Measurements from ENCODE around the gene RPS6KA5.

The RPS6KA5 gene

GRCh38 chr14:90851327-90852036 lies 209.0 kb downstream of the RPS6KA5 start:
- H3K79me2 ChIP-seq (ENCODE audit: low read length): no peaks in the 10 kb centered on the region
- H2AFZ ChIP-seq (ENCODE audit: low read length): no peak overlapping the region
- no peaks in the 10 kb centered on the region for H4K20me1 ChIP-seq (ENCODE audit: insufficient read depth, low read length)
- no peak overlapping the region for H3K9ac ChIP-seq (ENCODE audit: low read length)
- no peaks in the 10 kb centered on the region for H3K27me3 ChIP-seq (replicated peaks; ENCODE audit: insufficient read depth, low read length)
- H3K9me3 ChIP-seq (replicated peaks; ENCODE audit: insufficient read depth, low read length): no peaks in the 10 kb centered on the region
- H3K4me3 ChIP-seq (ENCODE audit: low read length): no peak overlapping the region
- H3K4me1 ChIP-seq (ENCODE audit: low read length): no peaks in the 10 kb centered on the region
- H3K9me2 ChIP-seq (replicated peaks; ENCODE audit: insufficient read depth, low read length): no peaks in the 10 kb centered on the region
- no peak overlapping the region for H3K27ac ChIP-seq (ENCODE audit: low read length)
- no peak for DNase-seq
- no peaks in the 10 kb centered on the region for H3K36me3 ChIP-seq (replicated peaks; ENCODE audit: insufficient read depth, low read length)
- H3K4me2 ChIP-seq (ENCODE audit: low read depth, low read length): no peak overlapping the region
- TF ChIP-seq EZH2phosphoT487 (IDR thresholded peaks at IDR 0.05; ENCODE audit: low read length) (no peak), EZH2 (optimal IDR thresholded peaks at IDR 0.05; ENCODE audit: low read depth, low read length) (no peak), CTCF (IDR thresholded peaks at IDR 0.05; ENCODE audit: low read length) (no peak)
- H3F3A ChIP-seq (ENCODE audit: insufficient read depth, low read length): no peaks in the 10 kb centered on the region

- no peak overlapping the region for H3K27ac ChIP-seq (ENCODE audit: low read length)
- no peaks in the 10 kb centered on the region for H3K27me3 ChIP-seq (replicated peaks; ENCODE audit: insufficient read depth, low read length)
- H3K36me3 ChIP-seq (replicated peaks; ENCODE audit: insufficient read depth, low read length): no peaks in the 10 kb centered on the region
- no peaks in the 10 kb centered on the region for H3K4me1 ChIP-seq (ENCODE audit: low read length)
- no peak overlapping the region for H3K4me2 ChIP-seq (ENCODE audit: low read depth, low read length)
- DNase-seq: no peak
- H3F3A ChIP-seq (ENCODE audit: insufficient read depth, low read length): no peaks in the 10 kb centered on the region
- H3K4me3 ChIP-seq (ENCODE audit: low read length): no peak overlapping the region
- H2AFZ ChIP-seq (ENCODE audit: low read length): no peak overlapping the region
- TF ChIP-seq EZH2 (optimal IDR thresholded peaks at IDR 0.05; ENCODE audit: low read depth, low read length) (no peak), CTCF (IDR thresholded peaks at IDR 0.05; ENCODE audit: low read length) (no peak), EZH2phosphoT487 (IDR thresholded peaks at IDR 0.05; ENCODE audit: low read length) (no peak)
- no peaks in the 10 kb centered on the region for H4K20me1 ChIP-seq (ENCODE audit: insufficient read depth, low read length)
- no peaks in the 10 kb centered on the region for H3K9me2 ChIP-seq (replicated peaks; ENCODE audit: insufficient read depth, low read length)
- H3K79me2 ChIP-seq (ENCODE audit: low read length): no peaks in the 10 kb centered on the region
- no peaks in the 10 kb centered on the region for H3K9me3 ChIP-seq (replicated peaks; ENCODE audit: insufficient read depth, low read length)
- no peak overlapping the region for H3K9ac ChIP-seq (ENCODE audit: low read length)
Measured at GRCh38 chr14:90850487-90850886, 210.0 kb downstream of the RPS6KA5 start.

GRCh38 chr14:90849787-90850444 lies 210.5 kb downstream of the RPS6KA5 start:
- H3K79me2 ChIP-seq (ENCODE audit: low read length): no peaks in the 10 kb centered on the region
- H2AFZ ChIP-seq (ENCODE audit: low read length): no peak overlapping the region
- no peak overlapping the region for H3K4me3 ChIP-seq (ENCODE audit: low read length)
- no peaks in the 10 kb centered on the region for H3F3A ChIP-seq (ENCODE audit: insufficient read depth, low read length)
- no peaks in the 10 kb centered on the region for H4K20me1 ChIP-seq (ENCODE audit: insufficient read depth, low read length)
- DNase-seq: no peak
- no peaks in the 10 kb centered on the region for H3K36me3 ChIP-seq (replicated peaks; ENCODE audit: insufficient read depth, low read length)
- H3K9ac ChIP-seq (ENCODE audit: low read length): no peak overlapping the region
- H3K4me1 ChIP-seq (ENCODE audit: low read length): no peaks in the 10 kb centered on the region
- H3K9me3 ChIP-seq (replicated peaks; ENCODE audit: insufficient read depth, low read length): no peaks in the 10 kb centered on the region
- TF ChIP-seq EZH2 (optimal IDR thresholded peaks at IDR 0.05; ENCODE audit: low read depth, low read length) (no peak), EZH2phosphoT487 (IDR thresholded peaks at IDR 0.05; ENCODE audit: low read length) (no peak), CTCF (IDR thresholded peaks at IDR 0.05; ENCODE audit: low read length) (no peak)
- no peak overlapping the region for H3K27ac ChIP-seq (ENCODE audit: low read length)
- no peak overlapping the region for H3K4me2 ChIP-seq (ENCODE audit: low read depth, low read length)
- H3K9me2 ChIP-seq (replicated peaks; ENCODE audit: insufficient read depth, low read length): no peaks in the 10 kb centered on the region
- H3K27me3 ChIP-seq (replicated peaks; ENCODE audit: insufficient read depth, low read length): no peaks in the 10 kb centered on the region
